ENCODE results near the gene DTX3.

DNA sequence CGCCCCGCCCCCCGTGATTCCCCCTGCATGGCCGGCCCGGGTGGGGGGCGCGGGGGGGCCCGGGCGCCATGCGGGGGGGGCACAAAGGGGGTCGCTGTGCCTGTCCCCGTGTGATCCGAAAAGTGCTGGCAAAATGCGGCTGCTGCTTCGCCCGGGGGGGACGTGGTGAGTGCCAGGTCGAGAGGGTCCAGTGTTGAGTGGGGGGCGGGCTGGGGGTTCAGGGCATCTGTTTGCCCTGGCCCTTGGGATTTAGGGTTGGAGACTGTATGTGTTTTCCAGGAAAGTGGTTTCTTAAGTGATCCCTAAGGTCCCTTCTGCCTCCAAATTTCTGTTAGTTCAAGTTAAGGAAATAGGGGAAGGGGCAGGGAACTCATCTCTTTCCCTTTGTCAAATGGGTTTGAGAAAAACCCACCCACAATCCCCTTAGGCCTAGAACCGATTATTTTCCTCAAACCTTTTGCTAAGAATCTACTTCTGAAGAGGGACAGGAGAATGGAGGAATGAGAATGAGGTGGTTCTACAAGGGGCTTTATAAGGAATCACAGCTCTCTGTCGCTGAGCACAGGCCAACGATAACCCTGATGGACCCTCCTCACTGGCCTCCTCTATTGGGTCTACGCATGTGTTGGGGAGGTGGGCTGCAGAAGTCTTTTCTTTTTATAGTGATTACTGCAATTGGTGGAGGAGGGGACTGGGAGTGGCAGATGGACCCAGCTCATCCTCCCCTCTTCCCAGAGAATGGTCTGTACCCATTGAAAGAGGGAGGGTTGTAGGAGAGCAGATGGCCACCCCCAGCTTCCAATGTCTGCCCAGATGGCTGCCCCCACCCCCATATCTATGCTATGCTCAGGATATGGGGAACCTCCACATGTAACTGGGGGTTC is 7.4 kb downstream of the DTX3 start:
- TF ChIP-seq POLR2AphosphoS5 (IDR thresholded peaks at IDR 0.05), result no peak
- TF ChIP-seq, protein P1, sequence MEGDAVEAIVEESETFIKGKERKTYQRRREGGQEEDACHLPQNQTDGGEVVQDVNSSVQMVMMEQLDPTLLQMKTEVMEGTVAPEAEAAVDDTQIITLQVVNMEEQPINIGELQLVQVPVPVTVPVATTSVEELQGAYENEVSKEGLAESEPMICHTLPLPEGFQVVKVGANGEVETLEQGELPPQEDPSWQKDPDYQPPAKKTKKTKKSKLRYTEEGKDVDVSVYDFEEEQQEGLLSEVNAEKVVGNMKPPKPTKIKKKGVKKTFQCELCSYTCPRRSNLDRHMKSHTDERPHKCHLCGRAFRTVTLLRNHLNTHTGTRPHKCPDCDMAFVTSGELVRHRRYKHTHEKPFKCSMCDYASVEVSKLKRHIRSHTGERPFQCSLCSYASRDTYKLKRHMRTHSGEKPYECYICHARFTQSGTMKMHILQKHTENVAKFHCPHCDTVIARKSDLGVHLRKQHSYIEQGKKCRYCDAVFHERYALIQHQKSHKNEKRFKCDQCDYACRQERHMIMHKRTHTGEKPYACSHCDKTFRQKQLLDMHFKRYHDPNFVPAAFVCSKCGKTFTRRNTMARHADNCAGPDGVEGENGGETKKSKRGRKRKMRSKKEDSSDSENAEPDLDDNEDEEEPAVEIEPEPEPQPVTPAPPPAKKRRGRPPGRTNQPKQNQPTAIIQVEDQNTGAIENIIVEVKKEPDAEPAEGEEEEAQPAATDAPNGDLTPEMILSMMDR (IDR thresholded peaks at IDR 0.05), result no peak
